ENCODE results near the gene PRELID1. TPM values are rescaled to one million over a fixed set of nuclear protein-coding genes. Genes with fewer than 3 reads are reported as not detected.
A peak's percentile ranks its signal among the peaks of the same experiment; 100 is the strongest.

PRELID1 gene
- total RNA-seq, 4 donors from 2014 or later, result 52.1 to 192 (median 142) TPM

- no peak for TF ChIP-seq EP300 (IDR thresholded peaks at IDR 0.05; ENCODE audit: low read depth)
- no peak for TF ChIP-seq POLR2A (IDR thresholded peaks at IDR 0.05)
- TF ChIP-seq POLR2AphosphoS5 (IDR thresholded peaks at IDR 0.05), result no peak
- no peak for DNase-seq
- H3K27me3 ChIP-seq, result no peaks in the 10 kb centered on the region
- no peak overlapping the region for H3K27ac ChIP-seq
- 46 to 60% methylated on average over 1 to 3 of the region's 3 CpGs for WGBS, 2 donors (ENCODE audit: low coverage in 1 of 2)
- peaks cover 17 to 37% (median 25%) of the 10 kb centered on the region in 4 donors for H3K4me1 ChIP-seq
- peaks cover 0 to 9% (median 2%) of the 10 kb centered on the region in 4 donors for H3K36me3 ChIP-seq
- intact Hi-C loops (cut with DNase I; ENCODE audit: low total_unique reads), result no loop called here
- H3K4me3 ChIP-seq, result no peak overlapping the region
- in situ Hi-C loops (cut with MboI; ENCODE audit: low pct_ligation_motif_present in 1 of 4, low pct_unique_long_range_greater_than_20kb in 1 of 4, low sequenced_read_pairs in 3 of 4), result no loop called here
- no peaks in the 10 kb centered on the region for H3K9me3 ChIP-seq
Observed at GRCh38 chr5:177349362-177349647, 45.7 kb downstream of the PRELID1 start.

DNA sequence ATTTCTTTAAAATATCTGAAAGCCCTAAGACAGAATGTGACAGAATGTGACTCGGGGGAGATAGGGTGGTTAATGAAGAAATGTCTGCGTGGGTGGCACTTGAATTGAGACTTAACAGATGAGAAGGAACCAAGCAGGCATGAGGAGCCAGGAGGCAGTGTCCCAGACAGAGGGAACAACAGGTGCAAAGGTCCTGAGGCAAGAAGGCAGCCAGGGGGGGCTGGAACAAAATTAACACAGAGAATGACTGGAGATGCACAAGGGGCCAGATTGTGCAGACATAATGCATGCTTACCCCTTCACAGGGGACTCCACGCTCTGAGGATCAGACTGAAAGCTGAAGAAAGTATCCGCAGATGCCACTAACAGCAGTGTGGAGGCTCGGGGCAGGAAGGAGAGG is 46.2 kb downstream of the PRELID1 start:
- Histone ChIP-seq H3K9me3 (no peaks in the 10 kb centered on the region), H3K36me3 (peaks cover 0 to 9% (median 2%) of the 10 kb centered on the region in 4 donors), H3K4me1 (peaks cover 17 to 37% (median 25%) of the 10 kb centered on the region in 4 donors), H3K27me3 (no peaks in the 10 kb centered on the region), H3K4me3 (peak overlapping the region in 1 of 4 donors; percentile 96), H3K27ac (no peak overlapping the region)
- intact Hi-C loops (cut with DNase I; ENCODE audit: low total_unique reads), result no loop called here
- WGBS, 2 donors (ENCODE audit: low coverage in 1 of 2), result 75 to 94% methylated on average over 3 to 5 of the region's 5 CpGs
- in situ Hi-C loops (cut with MboI; ENCODE audit: low pct_ligation_motif_present in 1 of 4, low pct_unique_long_range_greater_than_20kb in 1 of 4, low sequenced_read_pairs in 3 of 4), result no loop called here
- DNase-seq, result no peak
- no peak for TF ChIP-seq EP300 (IDR thresholded peaks at IDR 0.05; ENCODE audit: low read depth)
- no peak for TF ChIP-seq POLR2A (IDR thresholded peaks at IDR 0.05)
- no peak for TF ChIP-seq POLR2AphosphoS5 (IDR thresholded peaks at IDR 0.05)

GRCh38 chr5:177350776-177351391 is 47.3 kb downstream of the PRELID1 start:
- Histone ChIP-seq H3K4me1 (peaks cover 17 to 37% (median 25%) of the 10 kb centered on the region in 4 donors), H3K4me3 (peak overlapping the region; percentile 77 to 96 (median 82)), H3K27ac (peak overlapping the region; percentile 92 to 96 (median 94)), H3K9me3 (no peaks in the 10 kb centered on the region), H3K36me3 (peaks cover 0 to 9% (median 2%) of the 10 kb centered on the region in 4 donors), H3K27me3 (no peaks in the 10 kb centered on the region)
- in situ Hi-C loops (cut with MboI; ENCODE audit: low pct_ligation_motif_present in 1 of 4, low pct_unique_long_range_greater_than_20kb in 1 of 4, low sequenced_read_pairs in 3 of 4) (no loop called here), intact Hi-C loops (cut with DNase I; ENCODE audit: low total_unique reads) (no loop called here)
- no peak for DNase-seq
- WGBS, 2 donors (ENCODE audit: low coverage in 1 of 2), result 9% methylated on average over 19 of the region's 19 CpGs; no CpG with 5 or more reads in 1 of the 2 donors
- no peak for TF ChIP-seq POLR2AphosphoS5 (IDR thresholded peaks at IDR 0.05)
- no peak for TF ChIP-seq POLR2A (IDR thresholded peaks at IDR 0.05)
- TF ChIP-seq EP300 (IDR thresholded peaks at IDR 0.05; ENCODE audit: low read depth), result no peak
- TF ChIP-seq, protein P1, sequence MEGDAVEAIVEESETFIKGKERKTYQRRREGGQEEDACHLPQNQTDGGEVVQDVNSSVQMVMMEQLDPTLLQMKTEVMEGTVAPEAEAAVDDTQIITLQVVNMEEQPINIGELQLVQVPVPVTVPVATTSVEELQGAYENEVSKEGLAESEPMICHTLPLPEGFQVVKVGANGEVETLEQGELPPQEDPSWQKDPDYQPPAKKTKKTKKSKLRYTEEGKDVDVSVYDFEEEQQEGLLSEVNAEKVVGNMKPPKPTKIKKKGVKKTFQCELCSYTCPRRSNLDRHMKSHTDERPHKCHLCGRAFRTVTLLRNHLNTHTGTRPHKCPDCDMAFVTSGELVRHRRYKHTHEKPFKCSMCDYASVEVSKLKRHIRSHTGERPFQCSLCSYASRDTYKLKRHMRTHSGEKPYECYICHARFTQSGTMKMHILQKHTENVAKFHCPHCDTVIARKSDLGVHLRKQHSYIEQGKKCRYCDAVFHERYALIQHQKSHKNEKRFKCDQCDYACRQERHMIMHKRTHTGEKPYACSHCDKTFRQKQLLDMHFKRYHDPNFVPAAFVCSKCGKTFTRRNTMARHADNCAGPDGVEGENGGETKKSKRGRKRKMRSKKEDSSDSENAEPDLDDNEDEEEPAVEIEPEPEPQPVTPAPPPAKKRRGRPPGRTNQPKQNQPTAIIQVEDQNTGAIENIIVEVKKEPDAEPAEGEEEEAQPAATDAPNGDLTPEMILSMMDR (IDR thresholded peaks at IDR 0.05), result no peak

GRCh38 chr5:177351392-177352329 is 48.1 kb downstream of the PRELID1 start, which contains the start of gene LMAN2:
LMAN2 (minus strand) TSS chr5:177351668; CDS start chr5:177351647, 21 bp downstream.
- intact Hi-C loops (cut with DNase I; ENCODE audit: low total_unique reads) (no loop called here), in situ Hi-C loops (cut with MboI; ENCODE audit: low pct_ligation_motif_present in 1 of 4, low pct_unique_long_range_greater_than_20kb in 1 of 4, low sequenced_read_pairs in 3 of 4) (no loop called here)
- Histone ChIP-seq H3K27me3 (no peaks in the 10 kb centered on the region), H3K4me3 (peak within 1 kb of the TSS; percentile 77 to 96 (median 82)), H3K4me1 (peaks cover 17 to 34% (median 25%) of the 10 kb centered on the region in 4 donors), H3K27ac (peak within 1 kb of the TSS; percentile 92 to 96 (median 94)), H3K36me3 (peaks cover 0 to 8% (median 2%) of the 10 kb centered on the region in 4 donors), H3K9me3 (no peaks in the 10 kb centered on the region)
- WGBS, 2 donors (ENCODE audit: low coverage in 1 of 2), result 9 to 53% methylated on average over 6 to 55 of the region's 55 CpGs
- peak; percentile 94 for DNase-seq
- TF ChIP-seq, protein P1 (IDR thresholded peaks at IDR 0.05), result no peak
- TF ChIP-seq POLR2AphosphoS5 (IDR thresholded peaks at IDR 0.05) (peak; percentile 36 to 82 (median 71)), POLR2A (IDR thresholded peaks at IDR 0.05) (peak; percentile 81)

GRCh38 chr5:177353093-177353492 is 49.5 kb downstream of the PRELID1 start:
- intact Hi-C loops (cut with DNase I; ENCODE audit: low total_unique reads), result no loop called here
- Histone ChIP-seq H3K27ac (no peak overlapping the region), H3K36me3 (no peaks in the 10 kb centered on the region), H3K4me1 (peaks cover 20 to 38% (median 30%) of the 10 kb centered on the region in 4 donors), H3K27me3 (no peaks in the 10 kb centered on the region), H3K4me3 (no peak overlapping the region), H3K9me3 (no peaks in the 10 kb centered on the region)
- no peak for TF ChIP-seq POLR2A (IDR thresholded peaks at IDR 0.05)
- TF ChIP-seq, protein P1 (IDR thresholded peaks at IDR 0.05), result no peak
- TF ChIP-seq EP300 (IDR thresholded peaks at IDR 0.05; ENCODE audit: low read depth), result no peak
- TF ChIP-seq POLR2AphosphoS5 (IDR thresholded peaks at IDR 0.05), result no peak
- in situ Hi-C loops (cut with MboI; ENCODE audit: low pct_ligation_motif_present in 1 of 4, low pct_unique_long_range_greater_than_20kb in 1 of 4, low sequenced_read_pairs in 3 of 4), result no loop called here
- 70 to 92% methylated on average over 4 to 5 of the region's 5 CpGs for WGBS, 2 donors (ENCODE audit: low coverage in 1 of 2)
- no peak for DNase-seq

Data from transverse colon (tissue), 4 donors.